HL-60 (cell line): Measurements from ENCODE around the gene TALDO1.

Source experiments
- DNase-seq, 2 experiments: peaks; one replicate each; pipeline ENCODE4 v3.0.0-alpha.2; 2010 to 2020; ENCODE audit warnings: low read depth in 1 of 2, low spot score in 1 of 2
- H3K27ac ChIP-seq: fragments of 250-450 bp; sonication (Bioruptor Pico); replicated peaks from 2 replicates; pipeline ENCODE4 v1.5.1; 2020; ENCODE audit warnings: mild to moderate bottlenecking, moderate library complexity
- H3K27me3 ChIP-seq: fragments of 250-450 bp; sonication (Bioruptor Pico); 2 replicates; pipeline ENCODE4 v1.5.1; 2021; ENCODE audit warnings: mild to moderate bottlenecking, moderate library complexity; ENCODE audit not compliant: insufficient read depth, poor library complexity, severe bottlenecking
- H3K4me3 ChIP-seq: replicated peaks from 2 replicates; pipeline ENCODE4 v1.5.1; 2011; ENCODE audit warnings: mild to moderate bottlenecking, control low read depth, low read length; ENCODE audit not compliant: insufficient read depth
- GABPA ChIP-seq: IDR thresholded peaks from 2 replicates; pipeline ENCODE4 v1.6.1; 2012; ENCODE audit warnings: low read depth
- POLR2AphosphoS5 ChIP-seq: IDR thresholded peaks from 2 replicates; pipeline ENCODE4 v1.6.1; 2012; ENCODE audit warnings: low read depth
- REST ChIP-seq: IDR thresholded peaks from 2 replicates; pipeline ENCODE4 v1.6.1; 2012; ENCODE audit warnings: low read depth; ENCODE audit not compliant: insufficient replicate concordance
- SPI1 ChIP-seq: IDR thresholded peaks from 2 replicates; pipeline ENCODE4 v1.6.1; 2012; ENCODE audit warnings: low read depth, mild to moderate bottlenecking, borderline replicate concordance
- TF ChIP-seq, protein P1 (sequence below): IDR thresholded peaks from one replicate; pipeline ENCODE4 v1.5.1; 2011; ENCODE audit warnings: low read length, control low read depth, inconsistent platforms; ENCODE audit not compliant: insufficient read depth

The TALDO1 gene

DNA sequence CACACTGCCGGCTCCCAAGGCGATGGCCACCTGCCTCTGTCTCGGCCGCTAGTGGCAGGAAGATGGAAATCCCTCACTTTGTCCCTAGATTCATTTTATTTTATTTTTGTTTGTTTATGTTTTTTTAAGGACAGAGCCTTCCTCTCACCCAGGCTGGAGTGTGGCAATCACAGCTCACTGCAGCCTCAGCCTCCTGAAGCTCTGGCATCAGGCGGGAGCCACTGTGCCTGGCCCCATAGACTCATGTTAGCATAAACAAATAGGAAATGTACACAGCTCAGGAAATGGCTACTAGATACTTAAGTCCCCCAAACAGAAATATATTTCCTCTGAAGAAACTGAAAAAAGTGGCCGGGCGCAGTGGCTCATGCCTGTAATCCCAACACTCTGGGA, 48.2 kb upstream of the TALDO1 start:
- no peak for TF ChIP-seq POLR2AphosphoS5
- TF ChIP-seq, protein P1, sequence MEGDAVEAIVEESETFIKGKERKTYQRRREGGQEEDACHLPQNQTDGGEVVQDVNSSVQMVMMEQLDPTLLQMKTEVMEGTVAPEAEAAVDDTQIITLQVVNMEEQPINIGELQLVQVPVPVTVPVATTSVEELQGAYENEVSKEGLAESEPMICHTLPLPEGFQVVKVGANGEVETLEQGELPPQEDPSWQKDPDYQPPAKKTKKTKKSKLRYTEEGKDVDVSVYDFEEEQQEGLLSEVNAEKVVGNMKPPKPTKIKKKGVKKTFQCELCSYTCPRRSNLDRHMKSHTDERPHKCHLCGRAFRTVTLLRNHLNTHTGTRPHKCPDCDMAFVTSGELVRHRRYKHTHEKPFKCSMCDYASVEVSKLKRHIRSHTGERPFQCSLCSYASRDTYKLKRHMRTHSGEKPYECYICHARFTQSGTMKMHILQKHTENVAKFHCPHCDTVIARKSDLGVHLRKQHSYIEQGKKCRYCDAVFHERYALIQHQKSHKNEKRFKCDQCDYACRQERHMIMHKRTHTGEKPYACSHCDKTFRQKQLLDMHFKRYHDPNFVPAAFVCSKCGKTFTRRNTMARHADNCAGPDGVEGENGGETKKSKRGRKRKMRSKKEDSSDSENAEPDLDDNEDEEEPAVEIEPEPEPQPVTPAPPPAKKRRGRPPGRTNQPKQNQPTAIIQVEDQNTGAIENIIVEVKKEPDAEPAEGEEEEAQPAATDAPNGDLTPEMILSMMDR = no peak
- no peak for TF ChIP-seq GABPA
- TF ChIP-seq REST = no peak
- Histone ChIP-seq H3K4me3 (no peak overlapping the region), H3K27ac (no peak overlapping the region), H3K27me3 (no peaks in the 10 kb centered on the region)
- no peak for DNase-seq

DNA sequence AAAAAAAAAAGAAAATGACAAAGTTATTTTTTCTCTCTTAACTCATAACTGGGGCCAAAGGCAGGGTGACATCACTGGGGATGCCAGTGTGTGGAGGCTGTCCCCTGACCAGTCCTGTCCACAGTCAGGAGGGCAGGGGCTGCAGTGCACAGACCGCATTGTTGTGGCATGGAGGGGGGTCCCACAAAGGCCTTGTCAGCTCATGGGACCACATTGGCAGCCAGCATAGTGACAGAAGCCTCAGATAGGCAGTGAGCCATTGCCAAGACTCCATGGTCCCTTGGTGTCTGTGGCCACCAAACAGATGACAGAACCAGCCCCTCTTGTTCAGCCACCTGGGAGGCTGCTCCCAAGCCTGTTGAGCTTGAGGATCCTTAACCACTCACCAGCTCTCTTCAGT, 47.5 kb upstream of the TALDO1 start:
- no peaks in the 10 kb centered on the region for H3K27me3 ChIP-seq
- H3K4me3 ChIP-seq = no peak overlapping the region
- H3K27ac ChIP-seq = no peak overlapping the region
- TF ChIP-seq POLR2AphosphoS5 (0 out of 2 replicates have a peak, but pooled peaks have one; percentile 10), REST (no peak), SPI1 (no peak)
- TF ChIP-seq, protein P1 = no peak
- DNase-seq = no peak

DNA sequence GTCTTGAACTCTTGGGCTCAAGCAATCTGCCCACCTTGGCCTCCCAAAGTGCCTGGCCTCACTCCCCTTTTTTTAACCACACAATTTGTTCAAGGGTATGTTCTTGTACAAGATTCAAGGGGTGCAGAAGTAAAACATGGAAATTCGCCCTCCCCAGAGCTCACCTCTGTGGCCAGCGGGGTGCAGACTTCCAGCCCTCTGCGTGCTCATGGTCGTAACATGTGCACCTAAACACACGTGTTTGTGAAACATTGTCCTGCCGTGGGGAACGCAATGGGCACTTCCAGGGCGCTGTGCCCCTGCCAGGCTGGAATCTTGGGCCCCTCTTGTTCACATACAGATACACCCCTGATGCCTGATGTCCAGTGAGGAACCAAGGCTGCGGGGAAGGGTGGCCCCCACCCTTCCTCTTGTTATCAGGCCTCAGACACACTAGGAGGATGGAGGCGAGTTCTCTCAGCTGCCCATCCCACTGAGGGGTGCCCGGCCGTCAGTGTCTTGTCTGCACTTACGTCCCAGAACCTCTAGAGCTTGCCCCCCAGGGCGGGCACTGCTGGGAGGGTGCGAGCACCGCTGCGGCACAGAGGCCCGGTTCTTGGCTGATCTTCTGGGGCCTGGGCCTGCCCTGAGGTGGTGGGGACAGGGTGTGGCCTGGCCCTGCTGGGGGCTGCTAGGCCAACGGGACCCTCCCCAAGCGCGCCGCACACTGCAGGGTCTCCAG, 45.4 kb upstream of the TALDO1 start:
- Histone ChIP-seq H3K27ac (no peak overlapping the region), H3K27me3 (peaks cover 6% of the 10 kb centered on the region), H3K4me3 (no peak overlapping the region)
- no peak for DNase-seq
- TF ChIP-seq GABPA (no peak), REST (no peak)
